NCI-H748 (cell line): Measurements from ENCODE around the gene RAPH1.

ENCODE experiments used
- DNase-seq: peaks from one replicate; lab custom pipeline; 2025; ENCODE audit not compliant: unreplicated experiment; lab: John Stamatoyannopoulos, UW

The RAPH1 gene

GRCh38 chr2:203366639-203367466, 168.2 kb downstream of the RAPH1 start:
- no peak for DNase-seq

- no peak for DNase-seq
These were observed 173.2 kb downstream of the RAPH1 start for GRCh38 chr2:203361922-203362321.

GRCh38 chr2:203361495-203361894, 173.6 kb downstream of the RAPH1 start:
- DNase-seq: no peak

- DNase-seq: peak; percentile 22
These were observed 174.2 kb downstream of the RAPH1 start for GRCh38 chr2:203360833-203361430.

GRCh38 chr2:203359450-203359849, 175.7 kb downstream of the RAPH1 start:
- DNase-seq: no peak

- no peak for DNase-seq
These were observed 180.1 kb downstream of the RAPH1 start for GRCh38 chr2:203354966-203355365.

- DNase-seq: peak; percentile 32
These were observed 182.4 kb downstream of the RAPH1 start for GRCh38 chr2:203352604-203353255.

GRCh38 chr2:203347375-203347774, 187.7 kb downstream of the RAPH1 start:
- no peak for DNase-seq

GRCh38 chr2:203346612-203347011, 188.5 kb downstream of the RAPH1 start:
- DNase-seq: no peak

- DNase-seq: no peak
These were observed 190.4 kb downstream of the RAPH1 start for GRCh38 chr2:203344667-203345066.
